HG03571 (cell line): ENCODE results near the gene CSRNP2.
"Not testable (repeated sequence)": the region's sequence is repeated elsewhere in the genome, so short reads cannot be mapped to it uniquely, and the experiment has no call there.

Experiments used
- ATAC-seq: cut with Tn5 transposase; IDR thresholded peaks from one replicate; pipeline ENCODE4 v1.9.1; 2021; ENCODE audit not compliant: unreplicated experiment

Gene CSRNP2

DNA sequence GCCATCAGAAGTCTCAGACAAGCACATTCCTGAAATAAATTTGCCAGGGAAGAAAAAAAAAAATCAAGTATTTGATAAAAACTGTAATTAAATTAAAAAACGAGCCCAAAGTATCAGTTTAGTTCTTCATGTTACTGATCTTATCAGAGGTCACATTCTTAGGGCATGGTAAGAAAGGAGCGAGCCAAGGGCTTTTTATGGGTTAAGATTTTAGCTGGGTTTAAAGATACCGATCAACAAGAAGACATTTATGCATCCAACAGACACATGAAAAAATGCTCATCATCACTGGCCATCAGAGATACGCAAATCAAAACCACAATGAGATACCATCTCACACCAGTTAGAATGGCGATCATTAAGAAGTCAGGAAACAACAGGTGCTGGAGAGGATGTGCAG, 5.0 kb downstream of the CSRNP2 start:
- ATAC-seq: not testable (repeated sequence)

- no peak for ATAC-seq
These were observed 5.5 kb downstream of the CSRNP2 start for GRCh38 chr12:51077930-51078329.

- ATAC-seq: no peak
These were observed 7.0 kb downstream of the CSRNP2 start for GRCh38 chr12:51076236-51076930.

- ATAC-seq: no peak
These were observed 8.0 kb downstream of the CSRNP2 start for GRCh38 chr12:51075390-51075789.

DNA sequence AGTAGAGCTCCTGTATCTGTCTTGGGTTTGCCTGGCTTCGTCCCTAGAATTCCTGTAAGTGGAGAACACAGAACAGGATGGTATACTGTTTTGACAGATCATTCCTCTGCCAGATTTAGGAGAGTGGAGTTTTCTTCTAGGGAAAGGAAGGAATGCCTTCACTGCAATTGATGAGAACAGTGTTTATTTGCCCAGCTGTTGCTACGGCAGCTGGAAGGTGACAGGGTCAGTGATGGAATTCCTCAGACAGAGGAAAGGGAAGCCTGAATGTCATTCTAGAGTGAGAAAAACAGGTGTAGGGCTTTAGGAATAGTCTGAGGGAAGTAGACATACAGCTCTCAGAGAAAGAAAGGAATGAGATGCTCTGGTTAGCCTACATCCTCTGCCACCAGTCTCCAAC, 11.7 kb downstream of the CSRNP2 start:
- no peak for ATAC-seq

DNA sequence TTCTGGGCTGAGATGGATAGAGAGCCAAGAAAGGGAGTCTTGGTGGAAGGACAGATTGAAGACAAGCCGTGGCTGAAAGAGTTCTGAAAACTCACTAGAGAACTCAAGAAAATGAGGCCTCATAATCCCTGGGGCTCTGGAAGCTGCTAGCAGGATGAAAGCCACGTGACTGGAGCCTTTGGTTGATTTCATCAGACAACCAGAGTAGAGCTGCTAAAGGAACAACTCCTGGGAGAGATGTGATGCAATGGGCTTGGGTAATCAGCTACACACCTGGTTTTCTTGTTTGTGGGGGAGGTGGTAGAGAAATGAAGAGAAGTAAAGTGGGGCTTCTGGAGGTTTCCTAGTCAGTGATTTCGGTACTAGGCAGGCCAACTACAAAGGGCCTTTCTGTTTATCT, 13.4 kb downstream of the CSRNP2 start:
- no peak for ATAC-seq

DNA sequence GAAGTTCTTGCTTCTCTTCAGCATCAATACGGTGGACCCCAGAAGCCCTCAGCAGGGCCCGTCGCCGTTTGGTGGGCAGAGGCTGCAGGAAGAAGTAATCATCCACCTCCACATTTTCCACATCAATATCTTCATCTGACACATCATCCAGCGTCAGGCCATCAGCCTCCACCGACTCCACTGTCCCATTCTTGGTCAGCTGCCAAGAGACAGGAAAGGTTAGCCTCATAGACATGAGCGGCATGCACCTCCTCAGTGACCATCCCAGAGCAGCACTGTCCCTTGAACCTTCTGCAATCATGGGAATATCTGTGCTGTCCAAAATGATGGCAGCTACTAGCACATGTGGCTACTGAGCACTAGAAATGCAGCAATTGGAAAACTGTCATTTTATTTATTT, 15.6 kb downstream of the CSRNP2 start:
- no peak for ATAC-seq

DNA sequence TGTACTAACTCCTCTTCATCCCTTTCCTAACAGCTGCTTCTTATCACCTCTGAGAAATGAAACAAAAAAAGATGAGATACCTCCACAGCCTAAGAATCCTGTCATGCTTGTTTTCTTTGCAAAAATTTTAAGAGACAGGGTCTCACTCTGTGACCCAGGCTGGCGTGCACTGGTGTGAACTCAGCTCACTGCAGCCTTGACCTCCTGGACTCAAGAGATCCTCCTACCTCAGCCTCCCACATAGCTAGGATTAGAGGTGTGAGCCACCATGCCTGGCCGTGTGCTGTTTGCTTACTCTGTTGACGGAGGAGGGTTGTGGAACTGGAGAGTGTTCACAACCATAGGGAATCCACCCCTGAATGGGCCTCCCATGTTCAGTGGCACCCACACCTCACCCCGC, 16.2 kb downstream of the CSRNP2 start:
- ATAC-seq: no peak

DNA sequence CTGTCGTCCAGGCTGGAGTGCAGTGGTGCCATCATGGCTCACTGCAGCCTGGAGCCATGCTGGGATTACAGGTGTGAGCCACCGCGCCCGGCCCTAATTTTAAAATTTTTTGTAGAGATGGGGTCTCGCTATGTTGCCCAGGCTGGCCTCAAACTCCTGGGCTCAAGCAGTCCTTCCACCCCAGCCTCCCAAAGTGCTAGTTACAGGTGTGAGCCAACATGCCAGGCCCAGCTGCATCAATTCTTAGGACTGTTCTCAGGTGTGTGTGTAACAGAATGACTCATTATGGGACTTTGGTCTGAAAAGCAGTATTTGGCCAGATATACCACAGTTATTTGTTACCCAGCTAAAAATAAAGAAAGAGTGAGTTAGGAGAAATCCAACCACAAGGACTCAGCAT, 17.9 kb downstream of the CSRNP2 start:
- ATAC-seq: no peak

DNA sequence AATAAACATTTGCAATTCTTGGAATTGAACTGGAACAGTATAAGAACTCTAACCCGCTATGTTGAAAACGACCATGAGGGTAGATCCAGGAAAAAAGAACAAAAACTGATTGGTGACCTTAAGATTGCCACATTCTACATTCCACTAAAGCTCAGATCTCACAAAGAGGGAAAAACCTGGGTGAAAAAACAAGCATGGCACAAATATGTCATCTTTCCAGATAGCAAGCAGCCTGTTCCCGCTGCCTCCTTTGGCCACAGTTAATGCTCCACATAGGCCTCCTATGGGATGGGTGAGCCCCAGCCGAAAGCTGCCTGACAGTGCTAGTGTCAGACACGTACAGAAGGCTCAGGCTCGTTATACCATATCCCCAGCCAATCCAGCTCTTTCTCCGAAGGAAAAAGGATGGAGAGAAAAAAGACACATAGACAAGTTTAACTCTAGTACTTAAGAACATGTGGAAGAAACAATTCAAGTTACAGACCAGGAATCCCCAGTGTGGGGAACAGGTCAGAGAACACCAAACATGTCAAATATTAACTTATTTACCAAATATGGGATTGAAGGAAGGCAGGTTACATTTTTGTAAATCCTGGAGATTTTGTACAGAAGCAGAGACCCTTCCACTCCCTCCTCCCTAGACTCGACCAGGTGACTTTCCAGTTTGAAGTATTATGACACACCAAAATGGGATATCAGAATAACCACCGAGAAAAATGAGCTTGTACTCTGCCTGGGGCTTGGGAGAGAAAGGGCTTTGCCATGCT, 20.6 kb downstream of the CSRNP2 start:
- no peak for ATAC-seq

DNA sequence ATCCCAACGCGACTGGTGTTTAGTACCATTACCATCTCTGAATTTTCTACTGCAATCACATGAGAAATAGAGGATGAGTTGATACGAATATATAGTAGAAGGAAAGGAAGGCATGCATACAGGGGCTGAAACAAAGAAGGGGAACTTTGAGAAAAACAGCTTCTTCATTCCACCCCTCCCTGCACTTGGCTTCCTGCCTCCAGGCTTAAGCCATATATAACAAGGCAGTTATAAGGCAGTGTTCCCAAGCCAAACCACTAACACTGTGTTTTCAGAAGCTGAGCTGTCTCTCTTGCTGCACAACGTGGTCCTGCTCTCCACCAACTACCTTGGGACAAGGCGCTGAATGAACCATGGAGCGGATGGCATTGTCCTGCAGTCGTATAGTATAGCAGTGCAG, 24.3 kb downstream of the CSRNP2 start:
- ATAC-seq: no peak

DNA sequence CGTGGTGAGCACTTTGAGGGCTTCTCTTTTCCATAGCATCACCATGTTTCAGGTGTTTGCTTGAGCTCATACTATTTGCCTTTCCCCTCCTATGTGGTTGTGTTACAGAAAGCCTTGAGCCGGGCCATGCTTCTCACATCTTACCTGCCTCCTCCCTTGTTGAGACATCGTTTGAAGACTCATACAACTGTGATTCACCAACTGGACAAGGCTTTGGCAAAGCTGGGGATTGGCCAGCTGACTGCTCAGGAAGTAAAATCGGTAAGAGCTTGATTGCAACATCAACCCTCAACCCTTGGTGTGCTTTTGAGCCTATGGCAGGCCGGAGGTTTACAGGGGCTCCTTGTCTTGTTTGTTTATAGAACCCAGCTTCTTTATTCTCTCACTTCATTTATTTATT, 27.2 kb downstream of the CSRNP2 start:
- no peak for ATAC-seq

DNA sequence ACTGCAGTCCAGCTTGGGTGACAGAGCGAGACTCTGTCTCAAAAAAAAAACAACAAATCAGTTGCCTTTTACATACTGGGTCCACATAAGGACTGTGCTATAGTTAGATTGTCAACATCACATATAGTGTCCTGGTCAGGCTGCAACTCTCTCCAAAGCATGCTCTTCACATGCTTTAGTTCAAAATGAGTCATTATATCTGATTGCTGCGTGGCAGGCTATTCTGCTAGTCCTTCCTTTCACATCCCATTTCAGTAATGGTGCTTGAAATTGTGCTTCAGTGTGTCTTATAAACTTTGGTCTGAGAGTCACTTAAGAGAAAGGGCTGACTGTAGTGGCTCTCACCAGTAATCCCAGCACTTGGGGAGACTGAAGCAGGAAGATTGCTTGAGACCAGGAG, 28.3 kb downstream of the CSRNP2 start:
- no peak for ATAC-seq

DNA sequence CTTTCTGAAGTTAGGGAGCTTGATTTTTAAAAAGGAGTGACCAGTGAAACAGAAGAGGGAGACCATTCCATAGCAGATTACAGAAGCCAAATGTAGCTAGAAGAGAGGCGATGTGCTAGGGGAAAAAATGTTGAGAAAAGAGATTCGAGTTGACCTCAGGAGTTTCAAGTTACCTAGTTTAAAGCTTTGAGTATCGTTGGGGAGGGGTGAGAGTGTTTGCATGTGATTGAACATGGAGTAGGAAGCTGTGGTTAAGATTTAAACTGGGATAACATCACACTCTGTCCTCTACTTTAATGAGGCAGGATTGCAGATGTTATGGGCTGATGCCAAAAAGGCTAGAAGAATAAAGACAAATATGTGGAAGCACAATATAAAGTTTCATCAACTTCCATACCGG, 31.6 kb downstream of the CSRNP2 start:
- no peak for ATAC-seq

DNA sequence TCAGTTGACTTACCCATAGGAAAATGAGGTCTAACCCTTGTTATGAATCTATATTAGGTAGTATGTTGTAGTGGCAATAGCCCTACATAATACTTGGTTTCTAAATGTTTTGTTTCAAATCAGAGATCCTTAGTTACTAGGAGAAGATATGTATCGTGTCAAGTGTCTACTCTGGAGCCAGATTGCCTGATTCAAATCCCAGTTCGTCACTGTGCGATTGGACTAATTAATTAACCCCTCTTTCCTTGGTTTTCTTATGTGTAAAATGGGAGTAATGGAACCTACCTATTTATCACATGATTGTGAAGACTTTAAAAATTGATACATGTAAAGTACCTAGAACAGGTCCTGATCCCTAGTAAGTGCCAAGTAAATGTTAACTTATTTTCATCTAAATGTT, 33.9 kb downstream of the CSRNP2 start:
- no peak for ATAC-seq

- no peak for ATAC-seq
These were observed 34.6 kb downstream of the CSRNP2 start for GRCh38 chr12:51048661-51049251.

- ATAC-seq: peak; percentile 91
These were observed 35.5 kb downstream of the CSRNP2 start, which contains the start of gene LETMD1 for GRCh38 chr12:51047655-51048540. TSS of gene LETMD1 (plus strand) at chr12:51048327. CDS start at chr12:51048357, 30 bp downstream.

DNA sequence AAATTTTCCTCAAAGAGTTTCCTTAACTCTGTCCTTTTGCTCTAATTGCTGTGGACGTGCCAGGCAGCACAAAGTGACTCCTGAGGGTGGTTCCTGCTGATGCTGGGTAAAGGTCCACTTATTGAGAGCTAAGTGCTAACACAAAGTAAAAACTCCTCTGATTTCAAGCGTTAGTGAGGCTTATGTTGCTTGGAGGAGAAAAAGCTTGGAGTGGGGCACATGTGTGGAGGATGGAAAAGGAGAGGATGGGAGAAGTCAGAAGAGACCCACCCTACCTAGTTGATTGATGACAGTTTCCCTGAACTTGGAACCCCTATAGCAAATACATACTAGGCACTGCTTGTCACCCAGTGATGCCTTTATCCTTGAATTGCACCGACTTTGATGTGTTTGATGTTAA, 47.1 kb downstream of the CSRNP2 start:
- ATAC-seq: no peak

DNA sequence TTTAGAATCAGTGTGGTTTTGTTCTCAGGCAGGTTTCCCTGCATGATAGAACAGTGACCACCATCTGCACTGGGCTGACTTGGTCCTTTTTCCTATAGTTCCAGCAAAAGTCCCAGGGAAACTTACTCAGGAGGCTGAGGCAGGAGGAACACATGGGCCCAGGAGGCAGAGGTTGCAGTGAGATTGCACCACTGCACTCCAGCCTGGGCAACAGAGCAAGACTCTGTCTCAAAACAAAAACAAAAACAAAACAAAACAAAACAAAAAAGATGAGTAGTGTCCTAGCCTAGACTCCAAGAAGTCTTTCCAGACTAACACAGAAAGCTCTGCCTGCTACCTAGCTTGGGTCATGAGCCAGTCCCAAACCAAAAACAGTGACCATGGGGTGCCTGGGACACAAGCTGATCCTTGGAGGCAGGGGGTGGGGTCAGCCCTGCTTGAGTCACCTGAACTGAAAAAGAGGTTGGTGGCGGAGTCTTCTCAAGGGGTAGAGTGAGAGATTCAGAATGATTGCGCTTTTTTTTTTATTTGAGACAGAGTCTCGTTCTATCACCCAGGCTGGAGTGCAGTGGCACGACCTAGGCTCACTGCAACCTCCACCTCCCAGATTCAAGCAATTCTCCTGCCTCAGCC, 49.8 kb downstream of the CSRNP2 start:
- no peak for ATAC-seq

DNA sequence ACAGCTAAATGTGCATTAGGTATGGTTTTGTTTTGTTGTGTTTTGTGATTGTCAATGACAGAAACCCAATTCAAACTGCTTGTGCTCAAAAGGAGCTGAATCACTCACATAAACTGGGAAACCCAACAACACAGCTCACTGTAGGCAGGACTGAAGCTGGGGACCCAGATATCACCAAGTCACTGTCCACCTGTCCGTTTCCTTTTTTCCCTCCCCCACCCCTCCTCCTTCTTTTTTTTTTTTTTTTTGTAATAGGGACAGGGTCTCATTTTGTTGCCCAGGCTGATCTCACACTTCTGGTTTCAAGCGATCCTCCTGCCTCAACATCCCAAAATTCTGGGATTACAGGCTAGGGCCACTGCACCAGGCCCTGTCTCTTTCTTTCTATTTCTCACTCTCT, 50.3 kb downstream of the CSRNP2 start:
- ATAC-seq: no peak

- no peak for ATAC-seq
These were observed 54.6 kb downstream of the CSRNP2 start for GRCh38 chr12:51028813-51029150.
